ENCODE data around the gene POU5F1.
"Not testable (repeated sequence)": the region's sequence is repeated elsewhere in the genome, so short reads cannot be mapped to it uniquely, and the experiment has no call there.

The POU5F1 gene

DNA sequence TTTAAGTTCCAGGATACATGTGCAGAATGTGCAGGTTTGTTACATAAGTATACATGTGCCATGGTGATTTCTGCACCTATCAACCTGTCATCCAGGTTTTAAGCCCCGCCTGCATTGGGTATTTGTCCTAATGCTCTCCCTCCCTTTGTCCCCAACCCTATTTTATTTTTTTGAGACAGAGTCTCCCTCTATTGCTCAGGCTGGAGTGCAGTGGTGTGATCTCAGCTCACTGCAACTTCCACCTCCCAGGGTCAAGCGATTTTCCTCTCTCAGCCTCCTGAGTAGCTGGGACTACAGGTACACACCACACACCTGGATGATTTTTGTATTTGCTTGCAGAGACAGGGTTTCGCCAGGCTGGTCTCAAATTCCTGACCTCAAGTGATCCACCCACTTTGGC is 18.7 kb upstream of the POU5F1 start:
- not testable (repeated sequence) for DNase-seq

DNA sequence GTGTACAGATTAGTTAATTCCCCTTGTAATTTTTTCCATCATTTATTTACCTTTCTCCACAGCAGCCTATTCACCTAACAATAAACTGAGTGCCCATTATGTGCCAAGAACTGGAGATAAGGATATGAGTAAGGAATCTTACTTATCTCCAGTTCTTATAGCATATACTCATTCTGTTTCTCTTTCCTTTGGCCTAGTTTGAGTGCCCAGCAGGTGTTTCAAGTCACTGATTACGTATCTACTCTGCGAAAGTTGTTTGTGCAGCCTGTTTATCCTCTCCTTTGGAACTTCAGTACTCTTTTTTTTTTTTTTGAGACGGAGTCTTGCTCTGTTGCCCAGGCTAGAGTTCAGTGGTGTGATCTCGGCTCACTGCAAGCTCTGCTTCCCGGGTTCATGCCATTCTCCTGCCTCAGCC is 17.3 kb upstream of the POU5F1 start:
- DNase-seq = no peak

- no peak for DNase-seq
These were observed 15.7 kb upstream of the POU5F1 start for GRCh38 chr6:31186052-31186734.

GRCh38 chr6:31185695-31186051 is 15.2 kb upstream of the POU5F1 start:
- not testable (repeated sequence) for DNase-seq

DNA sequence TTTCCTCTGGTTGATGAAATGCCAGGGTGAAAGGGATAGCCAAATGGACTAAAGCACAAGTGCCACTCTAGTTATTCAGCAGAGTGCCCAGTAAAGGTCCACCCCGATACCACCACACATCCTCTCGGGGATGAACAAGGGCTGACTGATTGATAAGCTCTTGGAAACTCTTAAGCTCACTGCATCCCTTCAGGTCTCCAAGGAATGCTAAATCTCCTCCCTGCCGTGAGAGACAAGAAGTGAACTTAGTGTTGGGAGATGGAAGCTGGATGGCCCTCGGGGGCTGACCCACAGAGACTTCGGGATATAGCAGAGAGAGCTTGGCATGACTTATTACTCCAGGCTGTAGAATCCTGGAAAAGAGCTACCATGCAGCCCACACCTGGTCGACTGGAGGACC is 13.4 kb upstream of the POU5F1 start:
- DNase-seq = not testable (repeated sequence)

GRCh38 chr6:31183287-31183686 is 12.8 kb upstream of the POU5F1 start:
- DNase-seq = not testable (repeated sequence)

GRCh38 chr6:31180500-31180899 is 10.0 kb upstream of the POU5F1 start:
- DNase-seq = peak; percentile 61

DNA sequence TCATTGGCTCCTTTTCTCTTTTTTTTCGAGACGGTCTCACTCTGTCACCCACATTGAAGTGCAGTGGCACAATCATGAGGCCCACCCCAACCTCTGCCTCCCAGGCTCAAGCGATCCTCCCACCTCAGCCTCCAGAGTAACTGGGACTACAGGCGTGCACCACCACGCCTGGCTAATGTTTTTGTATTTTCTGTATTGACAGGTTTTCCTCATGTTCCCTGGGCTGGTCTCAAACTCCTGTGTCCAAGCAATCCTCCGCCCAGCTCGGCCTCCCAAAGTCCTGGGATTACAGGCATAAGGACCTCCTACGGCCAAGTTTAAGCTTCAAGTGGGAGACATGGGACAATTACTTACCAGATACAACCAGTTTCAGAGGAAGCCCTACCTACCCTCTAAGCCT is 9.4 kb upstream of the POU5F1 start:
- no peak for DNase-seq

DNA sequence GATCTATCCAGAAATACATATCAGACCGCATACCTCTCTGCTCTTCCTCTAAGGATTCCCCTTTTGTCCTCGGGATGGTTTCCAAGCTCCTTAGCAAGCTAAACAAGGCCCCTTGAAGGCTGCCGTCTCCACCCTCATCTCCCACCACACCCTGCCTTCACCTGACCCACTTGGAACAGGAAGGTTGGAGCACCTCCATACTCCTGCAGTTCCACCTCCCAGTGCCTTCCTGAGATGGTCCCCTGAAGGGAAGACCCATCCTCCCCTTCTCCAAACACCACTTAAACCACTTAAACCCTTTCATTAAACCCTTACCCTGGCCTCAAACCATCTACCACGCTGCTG is 8.5 kb upstream of the POU5F1 start:
- DNase-seq = no peak

GRCh38 chr6:31178143-31179041 is 7.9 kb upstream of the POU5F1 start:
- DNase-seq = no peak

DNA sequence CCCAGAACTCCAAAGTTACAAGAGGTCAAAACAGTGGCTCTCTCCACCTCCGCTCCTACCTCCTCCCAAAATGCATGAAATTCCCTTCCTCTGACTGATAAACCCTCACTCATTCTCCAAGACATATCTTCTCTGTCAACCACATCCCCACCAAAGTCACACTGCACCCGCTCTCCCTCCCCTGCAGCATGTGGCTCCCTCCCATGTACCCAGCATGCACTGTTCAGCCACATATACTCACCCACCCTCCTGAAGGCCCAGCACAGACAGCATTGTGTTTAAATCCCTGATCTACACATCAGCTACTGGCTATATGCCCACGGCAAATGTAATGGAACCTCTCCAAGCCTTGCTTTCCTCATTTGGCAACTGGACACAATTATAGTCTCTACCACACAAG is 5.5 kb upstream of the POU5F1 start:
- no peak for DNase-seq

DNA sequence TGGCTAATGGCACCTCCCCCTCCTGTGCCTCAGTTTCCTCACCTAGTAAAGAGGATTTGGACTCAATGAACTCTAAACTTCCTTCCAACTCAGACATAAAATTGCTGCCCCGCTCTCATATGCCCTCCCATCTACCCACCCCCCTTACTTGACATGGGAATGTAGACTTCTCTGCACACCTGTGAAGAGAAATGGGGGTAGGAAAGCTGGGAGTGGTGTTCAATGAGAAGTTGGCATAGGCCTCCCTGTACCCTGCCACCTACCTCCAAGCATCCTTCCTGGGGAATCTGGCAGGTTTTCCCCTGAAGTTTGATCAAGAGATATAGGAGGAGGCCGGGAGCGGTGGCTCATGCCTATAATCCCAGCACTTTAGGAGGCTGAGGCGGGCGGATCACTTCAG is 3.9 kb upstream of the POU5F1 start:
- DNase-seq = no peak

- no peak for DNase-seq
These were observed 2.9 kb upstream of the POU5F1 start for GRCh38 chr6:31173406-31173805.

GRCh38 chr6:31172973-31173384 is 2.5 kb upstream of the POU5F1 start:
- DNase-seq = no peak

- no peak for DNase-seq
These were observed 1.7 kb upstream of the POU5F1 start for GRCh38 chr6:31171931-31172905.

DNA sequence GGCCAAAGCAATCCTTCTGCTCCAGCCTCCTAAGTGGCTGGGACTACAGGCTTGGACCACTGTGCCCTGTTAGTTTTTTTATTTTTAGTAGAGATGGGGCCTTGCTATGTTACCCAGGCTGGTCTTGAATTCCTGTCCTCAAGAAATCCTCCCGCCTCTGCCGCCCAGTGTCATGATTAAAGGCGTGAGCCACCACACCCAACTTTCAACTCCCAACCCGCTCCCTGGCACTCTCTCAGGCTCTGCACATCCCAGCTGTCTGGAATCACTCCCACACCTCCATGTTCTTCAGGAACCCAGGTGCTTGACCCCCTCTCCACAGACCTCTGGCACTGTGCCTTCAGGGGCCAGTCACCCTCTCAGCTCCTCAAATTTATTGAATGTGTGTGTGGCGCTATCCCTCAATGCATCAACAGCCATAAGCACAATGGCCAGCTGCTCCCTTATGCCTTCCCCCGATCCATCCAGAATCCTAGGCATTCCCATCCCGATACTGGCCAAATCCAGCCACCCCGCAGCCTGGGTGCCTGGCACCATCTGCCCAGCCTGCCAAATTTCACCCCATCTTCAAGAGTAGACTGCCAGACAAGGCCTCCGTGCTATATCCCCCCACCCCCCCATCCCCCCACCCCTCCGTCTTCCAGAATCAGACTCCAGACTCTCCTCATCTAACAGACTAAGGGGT is 647 bp upstream of the POU5F1 start:
- no peak for DNase-seq

- DNase-seq = not testable (repeated sequence)
These were observed 453 bp downstream of the POU5F1 start for GRCh38 chr6:31169858-31170599.

GRCh38 chr6:31169123-31169857 is 1.2 kb downstream of the POU5F1 start:
- DNase-seq = no peak

DNA sequence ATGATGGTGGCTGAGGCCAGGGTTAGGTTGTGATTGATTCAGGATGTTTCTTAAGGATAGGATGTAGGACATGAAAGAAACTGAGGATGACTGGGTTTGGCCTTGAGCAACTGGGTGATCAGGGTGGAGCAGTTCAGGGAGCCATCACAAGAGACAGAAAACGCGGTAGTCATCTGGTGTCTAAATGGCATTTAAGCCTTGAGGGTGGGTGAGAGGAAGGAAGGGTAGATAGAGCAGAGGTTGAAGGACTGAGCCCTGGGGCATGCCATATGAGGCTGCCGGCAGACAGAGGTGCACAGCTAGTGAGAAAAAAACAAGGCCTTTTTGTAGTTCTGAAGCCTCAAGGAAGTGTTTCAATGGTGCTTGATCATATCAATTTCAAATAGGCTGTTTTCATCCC is 1.9 kb downstream of the POU5F1 start:
- no peak for DNase-seq

DNA sequence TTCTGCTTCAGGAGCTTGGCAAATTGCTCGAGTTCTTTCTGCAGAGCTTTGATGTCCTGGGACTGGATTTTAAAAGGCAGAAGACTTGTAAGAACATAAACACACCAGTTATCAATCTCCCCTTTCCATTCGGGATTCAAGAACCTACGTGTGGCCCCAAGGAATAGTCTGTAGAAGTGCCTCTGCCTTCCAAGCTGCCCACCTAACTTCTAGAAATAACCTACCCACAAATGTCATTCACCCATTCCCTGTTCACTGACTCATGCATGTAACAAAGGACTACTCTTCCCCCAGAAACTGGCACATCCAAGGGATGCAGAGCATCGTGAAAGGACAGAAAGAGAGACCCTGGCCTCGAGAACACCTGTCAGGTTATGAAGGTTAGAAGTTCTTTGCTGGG is 4.5 kb downstream of the POU5F1 start:
- no peak for DNase-seq
